K562 (cell line): ENCODE results near the gene OPA1. TPM values are rescaled to one million over a fixed set of nuclear protein-coding genes. Genes with fewer than 3 reads are reported as not detected.
A peak's percentile ranks its signal among the peaks of the same experiment; 100 is the strongest.

Source experiments
- ARNT ChIP-seq, 2 experiments: fragments of 450-650 bp; IDR thresholded peaks; 2 replicates each; pipeline ENCODE4 v1.6.1; 2016; ENCODE audit warnings: mild to moderate bottlenecking in 1 of 2
- ATF7 ChIP-seq: fragments of 450-650 bp; IDR thresholded peaks from 2 replicates; pipeline ENCODE4 v1.7.1; 2014; ENCODE audit warnings: mild to moderate bottlenecking, moderate library complexity
- LCOR ChIP-seq: sonication (generic); formaldehyde crosslinking; IDR thresholded peaks from 2 replicates; pipeline ENCODE4 v1.8.0; 2022; ENCODE audit warnings: mild to moderate bottlenecking, missing genetic modification reagents
- MCM5 ChIP-seq: fragments of 450-650 bp; IDR thresholded peaks from 2 replicates; pipeline ENCODE4 v1.6.1; 2016; ENCODE audit warnings: low read depth
- MECOM ChIP-seq: fragments of 250-450 bp; sonication (Bioruptor Pico); IDR thresholded peaks from 2 replicates; pipeline ENCODE4 v1.8.0; 2022; ENCODE audit warnings: inconsistent platforms
- SIRT6 ChIP-seq: IDR thresholded peaks from one replicate; pipeline ENCODE4 v1.6.1; 2012; ENCODE audit warnings: low read depth, mild to moderate bottlenecking, control low read depth, inconsistent platforms, low read length, moderate library complexity
- SMC3 ChIP-seq: conservative IDR thresholded peaks from 2 replicates; pipeline ENCODE4 v1.6.1; 2011; ENCODE audit warnings: low read depth, low read length, improper control_type of control experiment; ENCODE audit not compliant: insufficient read depth
- TBL1XR1 ChIP-seq, 2 experiments: IDR thresholded peaks; 2 replicates each; pipeline ENCODE4 v1.6.1; 2012; ENCODE audit warnings: improper control_type of control experiment in 2 of 2, low read length in 2 of 2, mild to moderate bottlenecking in 1 of 2
- TCF3 ChIP-seq: sonication (generic); formaldehyde crosslinking; IDR thresholded peaks from 2 replicates; pipeline ENCODE4 v1.4.0; 2020; ENCODE audit warnings: mild to moderate bottlenecking, missing genetic modification reagents
- TCF7L2 ChIP-seq: fragments of 150-350 bp; IDR thresholded peaks from 2 replicates; pipeline ENCODE4 v1.6.1; 2016; ENCODE audit warnings: low read depth, mild to moderate bottlenecking, low read length, moderate library complexity
- ZNF407 ChIP-seq: fragments of 450-650 bp; IDR thresholded peaks from 2 replicates; pipeline ENCODE4 v1.6.1; 2016; ENCODE audit warnings: low read depth
- ZNF583 ChIP-seq: fragments of 250-450 bp; sonication (Bioruptor Pico); IDR thresholded peaks from 2 replicates; pipeline ENCODE4 v1.4.0; 2020
- ZNF592 ChIP-seq: fragments of 450-650 bp; IDR thresholded peaks from 2 replicates; pipeline ENCODE4 v1.6.1; 2017; ENCODE audit warnings: antibody characterized with exemption, mild to moderate bottlenecking
- ZNF639 ChIP-seq, 2 experiments: fragments of 200-800 bp in 1 of 2; sonication (Bioruptor generic) in 1 of 2; sonication (generic) in 1 of 2; formaldehyde crosslinking in 1 of 2; IDR thresholded peaks in 1 of 2; conservative IDR thresholded peaks in 1 of 2; 2 replicates each; pipeline versions ENCODE4 v1.5.0 to v1.6.1; 2016 to 2020; ENCODE audit warnings: missing compliant biosample characterization in 1 of 2, missing genetic modification characterization in 1 of 2, missing genetic modification reagents in 1 of 2
- polyA plus RNA-seq, 8 experiments: library from polyadenylated mRNA; depleted of rRNA in 4 of 8; stranded (reverse) in 5 of 8; unstranded in 3 of 8; fragments of >200 nt; fragmentation: Nextera tagmentation in 2 of 8; fragmentation: Illumina TruSeq in 1 of 8; extraction: Ambion mirVana in 2 of 8; extraction: Trizol in 1 of 8; gene quantifications; 2 replicates each; pipeline versions ENCODE4 v1.2.1 to v1.2.3, GENCODE V29; 2011 to 2014; ENCODE audit warnings: inconsistent platforms in 1 of 8, missing spikeins in 1 of 8
- total RNA-seq, 7 experiments: library from RNA; depleted of rRNA in 6 of 7; stranded (reverse); fragments of >200 nt in 6 of 7; fragmentation: Illumina TruSeq in 2 of 7; extraction: Trizol in 2 of 7; gene quantifications; 2 replicates each; pipeline versions ENCODE4 v1.2.1 to v1.2.3, GENCODE V29; 2011 to 2021; ENCODE audit warnings: low replicate concordance in 1 of 7

OPA1 gene
- total and polyA plus RNA-seq, 9 of the 15 experiments (the other 6 are each of a cell fraction or from before 2014, with no cell fraction given): 19.7 to 127 (median 94.7) TPM

- TF ChIP-seq TBL1XR1 (IDR thresholded peaks at IDR 0.05; ENCODE audit: low read length in 2 of 2) (peak; percentile 71 to 98; a peak in 3 of 4 replicates), ARNT (IDR thresholded peaks at IDR 0.05) (peak; percentile 97 to 99), LCOR (CRISPR knock-in tag) (peak; percentile 30; the same call in 1 of the 2 replicates), ATF7 (peak; percentile 89), ZNF639 (CRISPR knock-in tag; conservative IDR thresholded peaks at IDR 0.05 in 1 of 2, IDR thresholded peaks at IDR 0.05 in 1 of 2) (peak in 1 of 2 experiments; percentile 95; a peak in 2 of 4 replicates), SIRT6 (no peak), TCF7L2 (no peak), MECOM (peak; percentile 92), MCM5 (no peak), ZNF583 (peak; percentile 79; the same call in 1 of the 2 replicates), ZNF592 (peak; percentile 82), SMC3 (no peak), TCF3 (CRISPR knock-in tag) (peak; percentile 99), ZNF407 (no peak)
Measured at GRCh38 chr3:193660698-193661411, 67.8 kb downstream of the OPA1 start (continued).
